Stimulated activated CD8-positive, alpha-beta memory T cell treated with anti-CD3 and anti-CD28 coated beads, Interleukin-4, amount 100 ng/mL, for 4 hours (primary cell): ENCODE results near the gene DCAF5.

Experiments
- DNase-seq, 2 donors: peaks; one replicate each; pipeline ENCODE4 v3.0.0-alpha.2; 2020; ENCODE audit warnings: low read depth in 2 of 2, low spot score in 1 of 2

DCAF5 gene

GRCh38 chr14:69149461-69150244 lies 3.3 kb downstream of the DCAF5 start:
- DNase-seq = no peak

- DNase-seq = no peak
Observed at GRCh38 chr14:69142101-69142500, 10.8 kb downstream of the DCAF5 start.

- no peak for DNase-seq
Observed at GRCh38 chr14:69141550-69141949, 11.4 kb downstream of the DCAF5 start.

- no peak for DNase-seq
Observed at GRCh38 chr14:69139743-69140142, 13.2 kb downstream of the DCAF5 start.

- DNase-seq = no peak
Observed at GRCh38 chr14:69137843-69138535, 14.9 kb downstream of the DCAF5 start.

- DNase-seq = no peak
Observed at GRCh38 chr14:69137416-69137815, 15.5 kb downstream of the DCAF5 start.

GRCh38 chr14:69135133-69135532 lies 17.8 kb downstream of the DCAF5 start:
- DNase-seq = no peak

- DNase-seq = no peak
Observed at GRCh38 chr14:69133206-69134125, 19.5 kb downstream of the DCAF5 start.

- DNase-seq = no peak
Observed at GRCh38 chr14:69132513-69133181, 20.3 kb downstream of the DCAF5 start.

- DNase-seq = no peak
Observed at GRCh38 chr14:69131176-69131575, 21.7 kb downstream of the DCAF5 start.

- peak; percentile 52 to 54 for DNase-seq
Observed at GRCh38 chr14:69129264-69129880, 23.5 kb downstream of the DCAF5 start.

GRCh38 chr14:69118305-69118704 lies 34.6 kb downstream of the DCAF5 start:
- DNase-seq = no peak

GRCh38 chr14:69117020-69117767 lies 35.7 kb downstream of the DCAF5 start:
- no peak for DNase-seq

GRCh38 chr14:69115407-69116185 lies 37.3 kb downstream of the DCAF5 start:
- DNase-seq = no peak

GRCh38 chr14:69114763-69115162 lies 38.2 kb downstream of the DCAF5 start:
- DNase-seq = no peak

- DNase-seq = no peak
Observed at GRCh38 chr14:69108358-69108757, 44.6 kb downstream of the DCAF5 start.

GRCh38 chr14:69107407-69108003 lies 45.4 kb downstream of the DCAF5 start:
- no peak for DNase-seq

- no peak for DNase-seq
Observed at GRCh38 chr14:69106451-69106850, 46.5 kb downstream of the DCAF5 start.

- no peak for DNase-seq
Observed at GRCh38 chr14:69105326-69105725, 47.6 kb downstream of the DCAF5 start.
